ENCODE results near the gene RELN. TPM values are rescaled to one million over a fixed set of nuclear protein-coding genes. Genes with fewer than 3 reads are reported as not detected.
A peak's percentile ranks its signal among the peaks of the same experiment; 100 is the strongest.
"Not testable (repeated sequence)": the region's sequence is repeated elsewhere in the genome, so short reads cannot be mapped to it uniquely, and the experiment has no call there.

RELN gene
- total RNA-seq, 5 donors from 2014 or later (not counting 1 experiment from before 2014, with no cell fraction given): 0.20 to 0.50 (median 0.41) TPM; not detected in 2

DNA sequence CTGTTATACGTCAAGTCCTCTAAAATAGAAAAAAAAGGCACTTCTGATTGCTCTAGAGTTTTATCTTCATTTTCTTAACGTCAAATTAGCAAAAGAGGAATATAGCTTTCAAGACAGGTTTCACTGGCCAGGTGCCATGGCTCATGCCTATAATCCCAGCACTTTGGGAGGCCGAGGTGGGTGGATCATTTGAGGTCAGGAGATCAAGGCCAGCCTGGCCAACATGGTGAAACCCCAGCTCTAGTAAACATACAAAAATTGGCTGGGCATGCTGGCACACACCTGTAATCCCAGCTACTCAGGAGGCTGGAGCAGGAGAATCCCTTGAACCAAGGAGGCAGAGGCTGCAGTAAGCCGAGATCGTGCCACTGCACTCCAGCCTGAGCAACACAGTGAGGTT is 173.5 kb downstream of the RELN start:
- 67% methylated on average over 1 of the region's 5 CpGs for WGBS (ENCODE audit: insufficient coverage)
- H3K9me3 Mint-ChIP-seq; H3K36me3 ChIP-seq (ENCODE audit: control insufficient read depth in 2 of 2, extremely low read depth in 1 of 2, insufficient read depth in 1 of 2, low read length in 1 of 2); H3K27ac Mint-ChIP-seq; ATAC-seq (replicated peaks in 1 of 4); H3K27ac ChIP-seq (ENCODE audit: low read length); H3K9me3 ChIP-seq; H3K4me1 ChIP-seq (ENCODE audit: control insufficient read depth in 1 of 2, extremely low read depth in 1 of 2, insufficient read depth in 2 of 2, low read length in 2 of 2); H3K36me3 Mint-ChIP-seq; POLR2A ChIA-PET; H3K4me3 Mint-ChIP-seq; H3K4me3 ChIP-seq (ENCODE audit: control insufficient read depth in 1 of 2, extremely low read depth in 1 of 2, low read length in 1 of 2); H3K27me3 Mint-ChIP-seq; H3K27me3 ChIP-seq (replicated peaks in 1 of 2; ENCODE audit: control insufficient read depth in 2 of 2, extremely low read depth in 1 of 2, insufficient read depth in 2 of 2, low read length in 1 of 2); DNase-seq: not testable (repeated sequence)
- H3K4me1 Mint-ChIP-seq: peaks cover 17 to 22% (median 20%) of the 10 kb centered on the region in 3 donors
- CTCF ChIA-PET: interaction anchor here in 1 of 2 donors (0.7 kb wide), 1 partner anchor 46 kb away, joined by 3 read pairs; no protein-coding TSS in a partner anchor

DNA sequence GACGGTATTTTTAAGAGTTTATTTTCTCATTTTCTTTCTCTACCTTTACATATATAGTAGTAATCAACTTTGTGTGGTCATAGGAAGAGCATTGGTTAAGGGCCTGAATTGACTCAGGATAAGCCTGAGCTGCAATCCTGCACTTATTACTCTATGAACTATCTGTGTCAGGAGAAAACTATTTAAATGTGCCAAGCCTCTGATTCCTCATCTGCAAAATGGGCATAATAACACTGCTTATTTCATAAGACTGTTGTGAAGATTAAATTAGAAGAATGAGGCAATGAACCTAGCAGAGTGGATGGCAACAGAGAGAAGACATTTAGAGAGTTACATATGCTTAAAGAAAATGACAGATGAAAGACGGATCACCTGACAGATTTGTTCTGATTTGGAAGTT is 175.5 kb downstream of the RELN start:
- no peaks in the 10 kb centered on the region for H3K9me3 Mint-ChIP-seq
- WGBS (ENCODE audit: insufficient coverage): 100% methylated on average over 1 of the region's 2 CpGs
- Histone ChIP-seq H3K27me3 (replicated peaks in 1 of 2; ENCODE audit: control insufficient read depth in 2 of 2, extremely low read depth in 1 of 2, insufficient read depth in 2 of 2, low read length in 1 of 2) (peaks cover 0 to 6% of the 10 kb centered on the region in 2 experiments), H3K4me1 (ENCODE audit: control insufficient read depth in 1 of 2, extremely low read depth in 1 of 2, insufficient read depth in 2 of 2, low read length in 2 of 2) (no peaks in the 10 kb centered on the region), H3K36me3 (ENCODE audit: control insufficient read depth in 2 of 2, extremely low read depth in 1 of 2, insufficient read depth in 1 of 2, low read length in 1 of 2) (no peaks in the 10 kb centered on the region), H3K4me3 (ENCODE audit: control insufficient read depth in 1 of 2, extremely low read depth in 1 of 2, low read length in 1 of 2) (no peak overlapping the region), H3K27ac (ENCODE audit: low read length) (no peak overlapping the region), H3K9me3 (no peaks in the 10 kb centered on the region)
- peaks cover 27 to 36% (median 29%) of the 10 kb centered on the region in 3 donors for H3K4me1 Mint-ChIP-seq
- CTCF ChIA-PET: no interaction called here
- DNase-seq: no peak
- no peak for ATAC-seq (replicated peaks in 1 of 4)
- no peak overlapping the region for H3K27ac Mint-ChIP-seq
- H3K4me3 Mint-ChIP-seq: no peak overlapping the region
- no peaks in the 10 kb centered on the region for H3K36me3 Mint-ChIP-seq
- peaks cover 3 to 4% of the 10 kb centered on the region in 2 donors for H3K27me3 Mint-ChIP-seq
- POLR2A ChIA-PET: no interaction called here

- ChIA-PET POLR2A (interaction anchor here in 1 of 2 donors (0.7 kb wide), 1 partner anchor 10 kb away, joined by 3 read pairs; no protein-coding TSS in a partner anchor), CTCF (no interaction called here)
- Histone ChIP-seq H3K27ac (ENCODE audit: low read length) (no peak overlapping the region), H3K4me3 (ENCODE audit: control insufficient read depth in 1 of 2, extremely low read depth in 1 of 2, low read length in 1 of 2) (no peak overlapping the region), H3K27me3 (replicated peaks in 1 of 2; ENCODE audit: control insufficient read depth in 2 of 2, extremely low read depth in 1 of 2, insufficient read depth in 2 of 2, low read length in 1 of 2) (peaks cover 0 to 4% of the 10 kb centered on the region in 2 experiments), H3K9me3 (no peaks in the 10 kb centered on the region), H3K36me3 (ENCODE audit: control insufficient read depth in 2 of 2, extremely low read depth in 1 of 2, insufficient read depth in 1 of 2, low read length in 1 of 2) (no peaks in the 10 kb centered on the region), H3K4me1 (ENCODE audit: control insufficient read depth in 1 of 2, extremely low read depth in 1 of 2, insufficient read depth in 2 of 2, low read length in 2 of 2) (no peaks in the 10 kb centered on the region)
- ATAC-seq (replicated peaks in 1 of 4) (peak; percentile 40 to 63 (median 50)), DNase-seq (peak in 1 of 35 experiments; percentile 28)
- peaks cover 27 to 38% (median 30%) of the 10 kb centered on the region in 3 donors for H3K4me1 Mint-ChIP-seq
- peak overlapping the region; percentile 44 to 49 (median 45) for H3K4me3 Mint-ChIP-seq
- H3K36me3 Mint-ChIP-seq: no peaks in the 10 kb centered on the region
- peak overlapping the region; percentile 20 to 82 for H3K27ac Mint-ChIP-seq
- no peaks in the 10 kb centered on the region for H3K9me3 Mint-ChIP-seq
- 38% methylated on average over 2 of the region's 2 CpGs for WGBS (ENCODE audit: insufficient coverage)
- peaks cover 1 to 3% of the 10 kb centered on the region in 2 donors for H3K27me3 Mint-ChIP-seq
Measured at GRCh38 chr7:103811997-103812396, 177.5 kb downstream of the RELN start.

GRCh38 chr7:103811290-103811689 is 178.2 kb downstream of the RELN start:
- Mint-ChIP-seq H3K4me3 (peak overlapping the region in 1 of 3 donors; percentile 44), H3K4me1 (peaks cover 27 to 38% (median 30%) of the 10 kb centered on the region in 3 donors), H3K27me3 (peaks cover 0 to 5% of the 10 kb centered on the region in 2 donors), H3K36me3 (no peaks in the 10 kb centered on the region), H3K27ac (peak overlapping the region in 1 of 2 donors; percentile 54), H3K9me3 (no peaks in the 10 kb centered on the region)
- ATAC-seq (replicated peaks in 1 of 4): no peak
- H3K4me1 ChIP-seq (ENCODE audit: control insufficient read depth in 1 of 2, extremely low read depth in 1 of 2, insufficient read depth in 2 of 2, low read length in 2 of 2): no peaks in the 10 kb centered on the region
- POLR2A ChIA-PET: no interaction called here
- H3K27ac ChIP-seq (ENCODE audit: low read length): no peak overlapping the region
- no peaks in the 10 kb centered on the region for H3K36me3 ChIP-seq (ENCODE audit: control insufficient read depth in 2 of 2, extremely low read depth in 1 of 2, insufficient read depth in 1 of 2, low read length in 1 of 2)
- WGBS (ENCODE audit: insufficient coverage): no CpG with 5 or more reads among the region's 5 CpGs
- H3K9me3 ChIP-seq: no peaks in the 10 kb centered on the region
- H3K27me3 ChIP-seq (replicated peaks in 1 of 2; ENCODE audit: control insufficient read depth in 2 of 2, extremely low read depth in 1 of 2, insufficient read depth in 2 of 2, low read length in 1 of 2): peaks cover 0 to 4% of the 10 kb centered on the region in 2 experiments
- CTCF ChIA-PET: no interaction called here
- no peak overlapping the region for H3K4me3 ChIP-seq (ENCODE audit: control insufficient read depth in 1 of 2, extremely low read depth in 1 of 2, low read length in 1 of 2)
- no peak for DNase-seq

DNA sequence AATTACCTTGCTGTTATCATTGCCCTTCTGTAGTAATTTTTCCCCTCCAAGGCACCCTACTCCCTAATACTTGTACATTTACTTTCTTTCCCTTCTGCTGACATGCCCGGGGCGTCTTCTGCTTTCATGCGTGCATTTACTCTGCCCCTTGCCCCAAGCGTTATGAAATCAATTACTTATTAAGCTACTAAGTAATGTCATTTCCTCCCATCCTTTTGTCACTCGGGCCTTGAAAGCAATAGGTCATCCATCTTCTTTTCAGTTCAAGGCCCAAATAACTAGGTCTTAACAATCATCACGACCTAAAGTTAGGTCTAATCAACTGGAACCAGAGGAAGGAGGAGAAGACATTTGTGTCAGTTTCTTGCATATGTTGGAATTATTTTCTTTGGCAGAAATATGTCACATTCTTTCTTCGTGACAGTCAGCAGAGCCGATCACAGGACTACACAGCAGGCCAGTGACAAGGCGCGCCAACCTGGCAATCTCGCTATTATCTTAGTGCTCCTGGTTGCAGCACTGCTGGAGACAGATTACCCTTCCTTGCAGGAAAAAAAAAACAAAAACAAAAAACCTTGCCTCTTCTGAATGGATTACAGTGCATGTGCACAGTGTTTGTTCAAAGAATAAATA is 179.2 kb downstream of the RELN start:
- Mint-ChIP-seq H3K27ac (peak overlapping the region in 1 of 2 donors; percentile 17), H3K36me3 (no peaks in the 10 kb centered on the region), H3K9me3 (no peaks in the 10 kb centered on the region), H3K4me1 (peaks cover 27 to 38% (median 30%) of the 10 kb centered on the region in 3 donors), H3K27me3 (peaks cover 0 to 5% of the 10 kb centered on the region in 2 donors), H3K4me3 (no peak overlapping the region)
- POLR2A ChIA-PET: no interaction called here
- Histone ChIP-seq H3K36me3 (ENCODE audit: control insufficient read depth in 2 of 2, extremely low read depth in 1 of 2, insufficient read depth in 1 of 2, low read length in 1 of 2) (no peaks in the 10 kb centered on the region), H3K4me3 (ENCODE audit: control insufficient read depth in 1 of 2, extremely low read depth in 1 of 2, low read length in 1 of 2) (no peak overlapping the region), H3K27ac (ENCODE audit: low read length) (no peak overlapping the region), H3K27me3 (replicated peaks in 1 of 2; ENCODE audit: control insufficient read depth in 2 of 2, extremely low read depth in 1 of 2, insufficient read depth in 2 of 2, low read length in 1 of 2) (no peaks in the 10 kb centered on the region), H3K9me3 (no peaks in the 10 kb centered on the region), H3K4me1 (ENCODE audit: control insufficient read depth in 1 of 2, extremely low read depth in 1 of 2, insufficient read depth in 2 of 2, low read length in 2 of 2) (no peaks in the 10 kb centered on the region)
- 82% methylated on average over 10 of the region's 11 CpGs for WGBS (ENCODE audit: insufficient coverage)
- no peak for ATAC-seq (replicated peaks in 1 of 4)
- DNase-seq: no peak
- CTCF ChIA-PET: no interaction called here

- Histone ChIP-seq H3K36me3 (ENCODE audit: control insufficient read depth in 2 of 2, extremely low read depth in 1 of 2, insufficient read depth in 1 of 2, low read length in 1 of 2) (no peaks in the 10 kb centered on the region), H3K4me1 (ENCODE audit: control insufficient read depth in 1 of 2, extremely low read depth in 1 of 2, insufficient read depth in 2 of 2, low read length in 2 of 2) (no peaks in the 10 kb centered on the region), H3K9me3 (no peaks in the 10 kb centered on the region), H3K27me3 (replicated peaks in 1 of 2; ENCODE audit: control insufficient read depth in 2 of 2, extremely low read depth in 1 of 2, insufficient read depth in 2 of 2, low read length in 1 of 2) (no peaks in the 10 kb centered on the region), H3K27ac (ENCODE audit: low read length) (no peak overlapping the region), H3K4me3 (ENCODE audit: control insufficient read depth in 1 of 2, extremely low read depth in 1 of 2, low read length in 1 of 2) (no peak overlapping the region)
- H3K36me3 Mint-ChIP-seq: no peaks in the 10 kb centered on the region
- no peak for ATAC-seq (replicated peaks in 1 of 4)
- no peaks in the 10 kb centered on the region for H3K9me3 Mint-ChIP-seq
- H3K4me3 Mint-ChIP-seq: no peak overlapping the region
- peaks cover 27 to 38% (median 30%) of the 10 kb centered on the region in 3 donors for H3K4me1 Mint-ChIP-seq
- CTCF ChIA-PET: no interaction called here
- 52% methylated on average over 2 of the region's 6 CpGs for WGBS (ENCODE audit: insufficient coverage)
- POLR2A ChIA-PET: no interaction called here
- DNase-seq: no peak
- H3K27me3 Mint-ChIP-seq: peaks cover 0 to 5% of the 10 kb centered on the region in 2 donors
- H3K27ac Mint-ChIP-seq: peak overlapping the region in 1 of 2 donors; percentile 14
Measured at GRCh38 chr7:103809229-103809994, 180.0 kb downstream of the RELN start.
